K562 (cell line): ENCODE results near the gene POU3F1. TPM values are rescaled to one million over a fixed set of nuclear protein-coding genes. Genes with fewer than 3 reads are reported as not detected.

Source experiments
- ATAC-seq: fragments of 200-7000 bp; cut with Tn5 transposase; 3 replicates; pipeline ENCODE4 v1.9.1; 2020; ENCODE audit warnings: moderate library complexity
- BruUV-seq: library from RNA; stranded (reverse); fragments of 400-500 nt; replicated peaks from 2 replicates; lab custom pipeline; 2021; lab: Mats Ljungman, UMichigan
- CTCF ChIA-PET: fragments of 300-600 bp; formaldehyde crosslinking; extraction: SDS; loops from one replicate; lab custom pipeline; 2021; ENCODE audit warnings: low intra/inter-chr PET ratio; lab: Yijun Ruan, JAX
- POLR2A ChIA-PET: fragments of 300-600, 350-650 bp; sonication (Branson Sonifier 250); formaldehyde crosslinking; extraction: SDS; loops from one replicate; lab custom pipeline; 2021; ENCODE audit warnings: antibody characterized with exemption, inconsistent platforms; lab: Yijun Ruan, JAX
- DNase-seq, 4 experiments: peaks; one replicate each; pipeline versions ENCODE4 v3.0.0 to v3.0.0-alpha.2; 2011 to 2018; ENCODE audit warnings: low spot score in 3 of 4, mixed read lengths in 3 of 4; ENCODE audit errors: extremely low read depth in 1 of 4
- FAIRE-seq: peaks from 2 replicates; lab custom pipeline; 2011; peaks lifted over from hg19 to GRCh38; lab: Jason Lieb, UNC
- H2AFZ ChIP-seq: 2 replicates; pipeline ENCODE4 v1.6.0; 2011; ENCODE audit warnings: low read depth, low read length, control low read depth, inconsistent platforms
- H3K27ac ChIP-seq: fragments of 200-600 bp; 3 replicates; pipeline ENCODE4 v1.8.0; 2011; ENCODE audit warnings: low read depth, mild to moderate bottlenecking, control low read depth, inconsistent platforms, low read length, moderate library complexity, mixed read lengths; ENCODE audit errors: extremely low read depth
- H3K27me3 ChIP-seq, 2 experiments: fragments of 300-600 bp in 1 of 2; 2 replicates in 1 of 2; 3 replicates in 1 of 2; pipeline versions ENCODE4 v1.6.0 to v1.8.0; 2011; ENCODE audit warnings: inconsistent platforms in 2 of 2, low read length in 2 of 2, mild to moderate bottlenecking in 1 of 2, mixed read lengths in 1 of 2, moderate library complexity in 1 of 2; ENCODE audit not compliant: control insufficient read depth in 2 of 2, insufficient read depth in 2 of 2
- H3K36me3 ChIP-seq: fragments of 300-600 bp; 3 replicates; pipeline ENCODE4 v1.8.0; 2011; ENCODE audit warnings: mild to moderate bottlenecking, low read length, inconsistent platforms; ENCODE audit not compliant: control insufficient read depth, insufficient read depth
- H3K4me1 ChIP-seq, 2 experiments: fragments of 200-600 bp in 1 of 2; replicated peaks in 1 of 2; 2 replicates in 1 of 2; 3 replicates in 1 of 2; pipeline versions ENCODE4 v1.5.1 to v1.8.0; 2011; ENCODE audit warnings: inconsistent platforms in 2 of 2, low read length in 2 of 2, mild to moderate bottlenecking in 1 of 2, mixed read lengths in 1 of 2, moderate library complexity in 1 of 2; ENCODE audit not compliant: control insufficient read depth in 2 of 2, insufficient read depth in 2 of 2
- H3K4me2 ChIP-seq: 2 replicates; pipeline ENCODE4 v1.6.1; 2011; ENCODE audit warnings: low read length, control low read depth, inconsistent platforms, mixed read lengths; ENCODE audit not compliant: insufficient read depth
- H3K4me3 ChIP-seq: fragments of 200-600 bp; sonication (generic), shearing (Covaris generic); 2 replicates; pipeline ENCODE4 v1.5.1; 2016; ENCODE audit warnings: control low read depth, inconsistent platforms
- H3K79me2 ChIP-seq: fragments of 200-600 bp; 3 replicates; pipeline ENCODE4 v1.8.0; 2011; ENCODE audit warnings: low read length, inconsistent platforms; ENCODE audit not compliant: control insufficient read depth, insufficient read depth
- H3K9ac ChIP-seq, 2 experiments: 2 replicates each; pipeline versions ENCODE4 v1.6.0 to v1.6.1; 2011; ENCODE audit warnings: low read depth in 2 of 2, low read length in 2 of 2, control low read depth in 1 of 2, inconsistent platforms in 1 of 2, mild to moderate bottlenecking in 1 of 2, mixed read lengths in 1 of 2; ENCODE audit not compliant: insufficient read depth in 1 of 2
- H3K9me1 ChIP-seq: one replicate; pipeline ENCODE4 v1.6.0; 2011; ENCODE audit warnings: inconsistent platforms, mild to moderate bottlenecking, low read length, moderate library complexity; ENCODE audit not compliant: control insufficient read depth, insufficient read depth
- H3K9me3 ChIP-seq: replicated peaks from 2 replicates; pipeline ENCODE4 v1.5.1; 2011; ENCODE audit warnings: low read depth, low read length, inconsistent platforms; ENCODE audit not compliant: control insufficient read depth, insufficient read depth
- H4K20me1 ChIP-seq: replicated peaks from 2 replicates; pipeline ENCODE4 v1.6.1; 2011; ENCODE audit warnings: low read length, inconsistent platforms, mixed read lengths; ENCODE audit not compliant: control insufficient read depth, insufficient read depth
- JUN ChIP-seq, 2 experiments: sonication (generic) in 1 of 2; formaldehyde crosslinking in 1 of 2; IDR thresholded peaks; 2 replicates each; pipeline versions ENCODE4 v1.6.1 to v1.8.0; 2012 to 2022; ENCODE audit warnings: borderline replicate concordance in 2 of 2, mild to moderate bottlenecking in 2 of 2, improper control_type of control experiment in 1 of 2, low read depth in 1 of 2, low read length in 1 of 2, missing genetic modification reagents in 1 of 2
- RBFOX2 ChIP-seq: fragments of 200-400 bp; formaldehyde crosslinking; IDR thresholded peaks from 2 replicates; pipeline ENCODE4 v1.6.1; 2017; ENCODE audit warnings: low read depth, mild to moderate bottlenecking, low read length, moderate library complexity
- SMAD4 ChIP-seq: fragments of 250-450 bp; sonication (Bioruptor Pico); conservative IDR thresholded peaks from 2 replicates; pipeline ENCODE4 v1.8.0; 2021; ENCODE audit warnings: inconsistent platforms, mild to moderate bottlenecking, moderate library complexity
- TAF9B ChIP-seq: fragments of 450-650 bp; IDR thresholded peaks from 2 replicates; pipeline ENCODE4 v1.6.1; 2018; ENCODE audit warnings: mild to moderate bottlenecking; ENCODE audit not compliant: partially characterized antibody
- TSC22D4 ChIP-seq: fragments of 450-650 bp; IDR thresholded peaks from 2 replicates; pipeline ENCODE4 v1.6.1; 2016; ENCODE audit warnings: missing genetic modification characterization, missing biosample characterization, control low read depth
- VEZF1 ChIP-seq: fragments of 200-800 bp; sonication (Bioruptor generic); IDR thresholded peaks from 2 replicates; pipeline ENCODE4 v1.6.1; 2017; ENCODE audit warnings: missing genetic modification characterization, missing compliant biosample characterization
- ZNF589 ChIP-seq: fragments of 200-800 bp; sonication (Bioruptor generic); IDR thresholded peaks from 2 replicates; pipeline ENCODE4 v1.6.1; 2016; ENCODE audit warnings: low read depth, missing genetic modification characterization, missing compliant biosample characterization
- WGBS: fragments of 100-300 bp; shearing (Covaris generic); methylation state at CpG from one replicate; pipeline ENCODE4 v1.1.6; 2016; ENCODE audit warnings: low coverage, mixed read lengths; ENCODE audit not compliant: insufficient coverage; ENCODE audit errors: missing lambda C conversion rate; 5-methylcytosine and 5-hydroxymethylcytosine counted together
- in situ Hi-C: fragments of 300-500 bp; cut with MboI; formaldehyde crosslinking; loops from 4 replicates; pipeline ENCODE4 v1.15.0; 2018; ENCODE audit warnings: inconsistent platforms, mixed read lengths
- intact Hi-C: fragments of 100-400 bp; cut with micrococcal nuclease; formaldehyde crosslinking; loops from 2 replicates; pipeline ENCODE4 v1.14.2; 2022
- polyA plus RNA-seq, 8 experiments: library from polyadenylated mRNA; depleted of rRNA in 4 of 8; stranded (reverse) in 5 of 8; unstranded in 3 of 8; fragments of >200 nt; fragmentation: Nextera tagmentation in 2 of 8; fragmentation: Illumina TruSeq in 1 of 8; extraction: Ambion mirVana in 2 of 8; extraction: Trizol in 1 of 8; gene quantifications; 2 replicates each; pipeline versions ENCODE4 v1.2.1 to v1.2.3, GENCODE V29; 2011 to 2014; ENCODE audit warnings: inconsistent platforms in 1 of 8, missing spikeins in 1 of 8
- total RNA-seq, 7 experiments: library from RNA; depleted of rRNA in 6 of 7; stranded (reverse); fragments of >200 nt in 6 of 7; fragmentation: Illumina TruSeq in 2 of 7; extraction: Trizol in 2 of 7; gene quantifications; 2 replicates each; pipeline versions ENCODE4 v1.2.1 to v1.2.3, GENCODE V29; 2011 to 2021; ENCODE audit warnings: low replicate concordance in 1 of 7
- TF ChIP-seq, protein P1 (sequence below): fragments of 250-450 bp; sonication (Bioruptor Pico); IDR thresholded peaks from 2 replicates; pipeline ENCODE4 v1.5.0; 2021; ENCODE audit warnings: mild to moderate bottlenecking, moderate library complexity
- TF ChIP-seq, protein P2 (sequence below): fragments of 450-650 bp; formaldehyde crosslinking; IDR thresholded peaks from 2 replicates; pipeline ENCODE4 v1.4.0; 2020; ENCODE audit warnings: mild to moderate bottlenecking, moderate library complexity

The POU3F1 gene
- total and polyA plus RNA-seq, 9 of the 15 experiments (the other 6 are each of a cell fraction or from before 2014, with no cell fraction given): 0.09 TPM; not detected in 8

DNA sequence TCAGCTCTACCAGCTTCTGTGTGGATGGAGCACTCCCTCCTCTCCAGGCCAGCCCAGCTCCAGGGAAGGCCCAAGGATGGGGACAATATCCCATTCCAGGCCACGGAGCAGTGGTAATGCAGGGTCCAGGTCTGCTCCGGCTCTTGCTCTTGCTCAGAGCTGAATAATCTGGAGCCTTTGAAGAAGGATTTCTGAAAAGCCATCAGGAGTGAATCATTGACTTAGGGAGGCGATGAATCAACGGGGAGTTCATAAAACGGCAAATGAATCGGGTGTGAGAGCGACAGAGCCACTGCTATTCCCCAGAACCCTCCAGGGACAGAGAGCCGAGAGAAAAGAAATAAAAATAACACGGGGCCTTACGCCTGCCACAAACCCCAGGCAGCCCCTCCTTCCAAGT, 7.7 kb downstream of the POU3F1 start:
- FAIRE-seq (no peak), ATAC-seq (no peak), DNase-seq (no peak)
- peaks cover 22 to 35% of the 10 kb centered on the region in 2 experiments; a peak in 4 of 5 replicates for H3K27me3 ChIP-seq
- no peaks in the 10 kb centered on the region for H3K36me3 ChIP-seq
- no peaks in the 10 kb centered on the region for H3K9me3 ChIP-seq
- H3K9me1 ChIP-seq: no peaks in the 10 kb centered on the region
- H3K27ac ChIP-seq: no peak overlapping the region
- H4K20me1 ChIP-seq: peaks cover 7% of the 10 kb centered on the region; the same call in 1 of the 2 replicates
- peaks cover 8 to 9% of the 10 kb centered on the region in 2 experiments; a peak in 4 of 5 replicates for H3K4me1 ChIP-seq
- intact Hi-C loops (loop anchor here (5.0 to 10.0 kb wide), 4 partner anchors 33 to 798 kb away; no protein-coding TSS in a partner anchor), in situ Hi-C loops (loop anchor here (25.0 kb wide), 1 partner anchor 548 kb away; no protein-coding TSS in a partner anchor)
- CTCF ChIA-PET: no interaction called here
- H2AFZ ChIP-seq: no peak overlapping the region
- WGBS: 23% methylated on average over 10 of the region's 10 CpGs
- no peak overlapping the region for H3K9ac ChIP-seq
- no peaks in the 10 kb centered on the region for H3K79me2 ChIP-seq
- BruUV-seq: no TSS peak
- POLR2A ChIA-PET: interaction anchor here (1.7 to 5.7 kb wide), 2 partner anchors 9 to 11 kb away, joined by 6 to 43 read pairs; no protein-coding TSS in a partner anchor
- H3K4me3 ChIP-seq: no peak overlapping the region
- H3K4me2 ChIP-seq: no peak overlapping the region
- TF ChIP-seq TAF9B (no peak), ZNF589 (CRISPR knock-in tag) (no peak), SMAD4 (CRISPR knock-in tag) (no peak), VEZF1 (CRISPR knock-in tag) (no peak), JUN (IDR thresholded peaks at IDR 0.05; ENCODE audit: borderline replicate concordance, low read depth, low read length) (no peak), JUN (CRISPR knock-in tag; IDR thresholded peaks at IDR 0.05; ENCODE audit: borderline replicate concordance) (no peak), TSC22D4 (tag) (no peak), RBFOX2 (no peak)
- TF ChIP-seq, protein P1, sequence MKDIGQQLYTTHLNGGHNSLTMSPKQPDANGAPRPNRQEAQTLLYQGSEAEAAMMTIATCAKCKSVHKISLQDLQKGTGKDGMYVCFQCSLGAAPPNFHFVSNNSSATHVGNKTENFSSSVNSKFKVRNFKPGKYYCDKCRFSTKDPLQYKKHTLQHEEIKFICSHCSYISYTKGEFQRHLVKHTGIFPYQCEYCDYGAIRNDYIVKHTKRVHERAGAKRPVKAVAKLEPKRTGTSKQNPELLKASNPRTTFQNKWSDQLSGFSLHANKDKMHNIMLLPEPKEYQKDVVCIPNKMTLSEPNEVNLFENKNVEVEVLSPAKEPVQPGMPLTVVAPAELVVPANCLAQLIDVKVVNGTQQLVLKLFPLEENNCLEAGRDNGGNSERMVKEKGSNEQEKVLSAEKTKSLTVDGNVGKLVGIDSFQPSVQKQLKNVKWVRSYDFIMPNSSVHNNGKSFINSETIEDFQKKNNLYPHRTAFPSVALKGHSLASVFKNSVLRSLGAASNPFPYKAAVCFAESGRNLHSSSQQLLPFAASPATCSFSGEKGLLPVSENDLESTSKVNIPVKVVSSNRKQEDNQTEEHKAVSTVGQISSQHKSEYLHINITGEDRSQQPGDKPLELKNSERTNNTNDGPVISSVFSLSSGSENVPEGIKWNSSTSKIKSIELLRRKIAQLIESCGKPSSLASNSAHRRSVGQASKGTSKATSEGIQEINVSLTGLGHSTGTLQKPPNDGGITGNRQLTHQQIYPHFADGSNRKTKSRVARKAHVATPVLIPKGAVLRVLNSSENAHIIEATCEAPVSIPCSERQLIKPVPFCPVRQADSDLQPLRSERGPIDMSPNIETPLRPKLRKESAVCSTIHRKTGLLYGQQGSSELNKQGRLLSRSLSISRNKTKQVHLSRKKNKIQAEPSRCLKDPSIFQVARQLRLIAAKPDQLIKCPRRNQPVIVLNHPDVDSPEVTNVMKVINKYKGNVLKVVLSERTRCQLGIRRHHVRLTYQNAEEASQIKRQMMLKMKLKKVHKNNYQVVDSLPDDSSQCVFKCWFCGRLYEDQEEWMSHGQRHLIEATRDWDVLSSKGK: no peak
- TF ChIP-seq, protein P2, sequence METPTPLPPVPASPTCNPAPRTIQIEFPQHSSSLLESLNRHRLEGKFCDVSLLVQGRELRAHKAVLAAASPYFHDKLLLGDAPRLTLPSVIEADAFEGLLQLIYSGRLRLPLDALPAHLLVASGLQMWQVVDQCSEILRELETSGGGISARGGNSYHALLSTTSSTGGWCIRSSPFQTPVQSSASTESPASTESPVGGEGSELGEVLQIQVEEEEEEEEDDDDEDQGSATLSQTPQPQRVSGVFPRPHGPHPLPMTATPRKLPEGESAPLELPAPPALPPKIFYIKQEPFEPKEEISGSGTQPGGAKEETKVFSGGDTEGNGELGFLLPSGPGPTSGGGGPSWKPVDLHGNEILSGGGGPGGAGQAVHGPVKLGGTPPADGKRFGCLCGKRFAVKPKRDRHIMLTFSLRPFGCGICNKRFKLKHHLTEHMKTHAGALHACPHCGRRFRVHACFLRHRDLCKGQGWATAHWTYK (CRISPR knock-in tag): no peak
